ENCODE data around the gene C19orf44. TPM values are rescaled to one million over a fixed set of nuclear protein-coding genes. Genes with fewer than 3 reads are reported as not detected.
A peak's percentile ranks its signal among the peaks of the same experiment; 100 is the strongest.

C19orf44 gene
- total and polyA plus RNA-seq, 2 experiments from 2014 or later = 2.5 to 5.9 TPM

- H3K27me3 Mint-ChIP-seq (ENCODE audit: insufficient read depth, low read depth, poor library complexity) = peaks cover 16% of the 10 kb centered on the region
- no peaks in the 10 kb centered on the region; the same call in 2 of the 3 replicates for H3K36me3 Mint-ChIP-seq (ENCODE audit: low read depth)
- peak overlapping the region; percentile 73; the same call in 2 of the 3 replicates for H3K4me3 Mint-ChIP-seq
- H2AFZ ChIP-seq = no peak overlapping the region
- H3K9me2 ChIP-seq (ENCODE audit: insufficient read depth) = no peaks in the 10 kb centered on the region
- H3K27me3 ChIP-seq (ENCODE audit: insufficient read depth) = no peaks in the 10 kb centered on the region
- DNase-seq (ENCODE audit: low spot score) (no peak), ATAC-seq (no peak)
- H3K9me3 Mint-ChIP-seq = peaks cover 5% of the 10 kb centered on the region; the same call in 1 of the 3 replicates
- H3K4me1 Mint-ChIP-seq = peaks cover 25% of the 10 kb centered on the region
- peaks cover 33% of the 10 kb centered on the region for H3K79me2 ChIP-seq (replicated peaks; ENCODE audit: insufficient read depth)
- peak overlapping the region; percentile 91; the same call in 1 of the 2 replicates for H3K4me3 ChIP-seq
- peaks cover 17% of the 10 kb centered on the region for H3K4me1 ChIP-seq (ENCODE audit: insufficient read depth)
- H3F3A ChIP-seq (replicated peaks; ENCODE audit: low read depth) = no peaks in the 10 kb centered on the region
- H3K4me2 ChIP-seq = peak overlapping the region; percentile 87; the same call in 1 of the 2 replicates
- no peak for TF ChIP-seq NANOG (IDR thresholded peaks at IDR 0.05; ENCODE audit: borderline replicate concordance)
- no peak for TF ChIP-seq EZH2 (IDR thresholded peaks at IDR 0.05; ENCODE audit: low read depth, unreplicated experiment)
- TF ChIP-seq JUNB (IDR thresholded peaks at IDR 0.05; ENCODE audit: unreplicated experiment) = no peak
- TF ChIP-seq STAT1 (IDR thresholded peaks at IDR 0.05; ENCODE audit: unreplicated experiment) = no peak
- TF ChIP-seq, protein P1, sequence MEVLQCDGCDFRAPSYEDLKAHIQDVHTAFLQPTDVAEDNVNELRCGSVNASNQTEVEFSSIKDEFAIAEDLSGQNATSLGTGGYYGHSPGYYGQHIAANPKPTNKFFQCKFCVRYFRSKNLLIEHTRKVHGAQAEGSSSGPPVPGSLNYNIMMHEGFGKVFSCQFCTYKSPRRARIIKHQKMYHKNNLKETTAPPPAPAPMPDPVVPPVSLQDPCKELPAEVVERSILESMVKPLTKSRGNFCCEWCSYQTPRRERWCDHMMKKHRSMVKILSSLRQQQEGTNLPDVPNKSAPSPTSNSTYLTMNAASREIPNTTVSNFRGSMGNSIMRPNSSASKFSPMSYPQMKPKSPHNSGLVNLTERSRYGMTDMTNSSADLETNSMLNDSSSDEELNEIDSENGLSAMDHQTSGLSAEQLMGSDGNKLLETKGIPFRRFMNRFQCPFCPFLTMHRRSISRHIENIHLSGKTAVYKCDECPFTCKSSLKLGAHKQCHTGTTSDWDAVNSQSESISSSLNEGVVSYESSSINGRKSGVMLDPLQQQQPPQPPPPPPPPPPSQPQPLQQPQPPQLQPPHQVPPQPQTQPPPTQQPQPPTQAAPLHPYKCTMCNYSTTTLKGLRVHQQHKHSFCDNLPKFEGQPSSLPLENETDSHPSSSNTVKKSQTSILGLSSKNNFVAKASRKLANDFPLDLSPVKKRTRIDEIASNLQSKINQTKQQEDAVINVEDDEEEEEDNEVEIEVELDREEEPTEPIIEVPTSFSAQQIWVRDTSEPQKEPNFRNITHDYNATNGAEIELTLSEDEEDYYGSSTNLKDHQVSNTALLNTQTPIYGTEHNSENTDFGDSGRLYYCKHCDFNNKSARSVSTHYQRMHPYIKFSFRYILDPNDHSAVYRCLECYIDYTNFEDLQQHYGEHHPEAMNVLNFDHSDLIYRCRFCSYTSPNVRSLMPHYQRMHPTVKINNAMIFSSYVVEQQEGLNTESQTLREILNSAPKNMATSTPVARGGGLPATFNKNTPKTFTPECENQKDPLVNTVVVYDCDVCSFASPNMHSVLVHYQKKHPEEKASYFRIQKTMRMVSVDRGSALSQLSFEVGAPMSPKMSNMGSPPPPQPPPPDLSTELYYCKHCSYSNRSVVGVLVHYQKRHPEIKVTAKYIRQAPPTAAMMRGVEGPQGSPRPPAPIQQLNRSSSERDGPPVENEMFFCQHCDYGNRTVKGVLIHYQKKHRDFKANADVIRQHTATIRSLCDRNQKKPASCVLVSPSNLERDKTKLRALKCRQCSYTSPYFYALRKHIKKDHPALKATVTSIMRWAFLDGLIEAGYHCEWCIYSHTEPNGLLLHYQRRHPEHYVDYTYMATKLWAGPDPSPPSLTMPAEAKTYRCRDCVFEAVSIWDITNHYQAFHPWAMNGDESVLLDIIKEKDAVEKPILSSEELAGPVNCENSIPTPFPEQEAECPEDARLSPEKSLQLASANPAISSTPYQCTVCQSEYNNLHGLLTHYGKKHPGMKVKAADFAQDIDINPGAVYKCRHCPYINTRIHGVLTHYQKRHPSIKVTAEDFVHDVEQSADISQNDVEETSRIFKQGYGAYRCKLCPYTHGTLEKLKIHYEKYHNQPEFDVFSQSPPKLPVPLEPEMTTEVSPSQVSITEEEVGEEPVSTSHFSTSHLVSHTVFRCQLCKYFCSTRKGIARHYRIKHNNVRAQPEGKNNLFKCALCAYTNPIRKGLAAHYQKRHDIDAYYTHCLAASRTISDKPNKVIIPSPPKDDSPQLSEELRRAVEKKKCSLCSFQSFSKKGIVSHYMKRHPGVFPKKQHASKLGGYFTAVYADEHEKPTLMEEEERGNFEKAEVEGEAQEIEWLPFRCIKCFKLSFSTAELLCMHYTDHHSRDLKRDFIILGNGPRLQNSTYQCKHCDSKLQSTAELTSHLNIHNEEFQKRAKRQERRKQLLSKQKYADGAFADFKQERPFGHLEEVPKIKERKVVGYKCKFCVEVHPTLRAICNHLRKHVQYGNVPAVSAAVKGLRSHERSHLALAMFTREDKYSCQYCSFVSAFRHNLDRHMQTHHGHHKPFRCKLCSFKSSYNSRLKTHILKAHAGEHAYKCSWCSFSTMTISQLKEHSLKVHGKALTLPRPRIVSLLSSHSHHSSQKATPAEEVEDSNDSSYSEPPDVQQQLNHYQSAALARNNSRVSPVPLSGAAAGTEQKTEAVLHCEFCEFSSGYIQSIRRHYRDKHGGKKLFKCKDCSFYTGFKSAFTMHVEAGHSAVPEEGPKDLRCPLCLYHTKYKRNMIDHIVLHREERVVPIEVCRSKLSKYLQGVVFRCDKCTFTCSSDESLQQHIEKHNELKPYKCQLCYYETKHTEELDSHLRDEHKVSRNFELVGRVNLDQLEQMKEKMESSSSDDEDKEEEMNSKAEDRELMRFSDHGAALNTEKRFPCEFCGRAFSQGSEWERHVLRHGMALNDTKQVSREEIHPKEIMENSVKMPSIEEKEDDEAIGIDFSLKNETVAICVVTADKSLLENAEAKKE (CRISPR knock-in tag; IDR thresholded peaks at IDR 0.05) = no peak
- TF ChIP-seq, protein P2, sequence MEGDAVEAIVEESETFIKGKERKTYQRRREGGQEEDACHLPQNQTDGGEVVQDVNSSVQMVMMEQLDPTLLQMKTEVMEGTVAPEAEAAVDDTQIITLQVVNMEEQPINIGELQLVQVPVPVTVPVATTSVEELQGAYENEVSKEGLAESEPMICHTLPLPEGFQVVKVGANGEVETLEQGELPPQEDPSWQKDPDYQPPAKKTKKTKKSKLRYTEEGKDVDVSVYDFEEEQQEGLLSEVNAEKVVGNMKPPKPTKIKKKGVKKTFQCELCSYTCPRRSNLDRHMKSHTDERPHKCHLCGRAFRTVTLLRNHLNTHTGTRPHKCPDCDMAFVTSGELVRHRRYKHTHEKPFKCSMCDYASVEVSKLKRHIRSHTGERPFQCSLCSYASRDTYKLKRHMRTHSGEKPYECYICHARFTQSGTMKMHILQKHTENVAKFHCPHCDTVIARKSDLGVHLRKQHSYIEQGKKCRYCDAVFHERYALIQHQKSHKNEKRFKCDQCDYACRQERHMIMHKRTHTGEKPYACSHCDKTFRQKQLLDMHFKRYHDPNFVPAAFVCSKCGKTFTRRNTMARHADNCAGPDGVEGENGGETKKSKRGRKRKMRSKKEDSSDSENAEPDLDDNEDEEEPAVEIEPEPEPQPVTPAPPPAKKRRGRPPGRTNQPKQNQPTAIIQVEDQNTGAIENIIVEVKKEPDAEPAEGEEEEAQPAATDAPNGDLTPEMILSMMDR (conservative IDR thresholded peaks at IDR 0.05; ENCODE audit: low read depth in 2 of 2) = no peak
- TF ChIP-seq, protein P3, sequence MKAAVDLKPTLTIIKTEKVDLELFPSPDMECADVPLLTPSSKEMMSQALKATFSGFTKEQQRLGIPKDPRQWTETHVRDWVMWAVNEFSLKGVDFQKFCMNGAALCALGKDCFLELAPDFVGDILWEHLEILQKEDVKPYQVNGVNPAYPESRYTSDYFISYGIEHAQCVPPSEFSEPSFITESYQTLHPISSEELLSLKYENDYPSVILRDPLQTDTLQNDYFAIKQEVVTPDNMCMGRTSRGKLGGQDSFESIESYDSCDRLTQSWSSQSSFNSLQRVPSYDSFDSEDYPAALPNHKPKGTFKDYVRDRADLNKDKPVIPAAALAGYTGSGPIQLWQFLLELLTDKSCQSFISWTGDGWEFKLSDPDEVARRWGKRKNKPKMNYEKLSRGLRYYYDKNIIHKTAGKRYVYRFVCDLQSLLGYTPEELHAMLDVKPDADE (IDR thresholded peaks at IDR 0.05) = no peak
- TF ChIP-seq CREB1 (CRISPR knock-in tag; IDR thresholded peaks at IDR 0.05; ENCODE audit: low read depth) = no peak
- TF ChIP-seq ZNF114 (CRISPR knock-in tag; IDR thresholded peaks at IDR 0.05) = no peak
- TF ChIP-seq, protein P4, sequence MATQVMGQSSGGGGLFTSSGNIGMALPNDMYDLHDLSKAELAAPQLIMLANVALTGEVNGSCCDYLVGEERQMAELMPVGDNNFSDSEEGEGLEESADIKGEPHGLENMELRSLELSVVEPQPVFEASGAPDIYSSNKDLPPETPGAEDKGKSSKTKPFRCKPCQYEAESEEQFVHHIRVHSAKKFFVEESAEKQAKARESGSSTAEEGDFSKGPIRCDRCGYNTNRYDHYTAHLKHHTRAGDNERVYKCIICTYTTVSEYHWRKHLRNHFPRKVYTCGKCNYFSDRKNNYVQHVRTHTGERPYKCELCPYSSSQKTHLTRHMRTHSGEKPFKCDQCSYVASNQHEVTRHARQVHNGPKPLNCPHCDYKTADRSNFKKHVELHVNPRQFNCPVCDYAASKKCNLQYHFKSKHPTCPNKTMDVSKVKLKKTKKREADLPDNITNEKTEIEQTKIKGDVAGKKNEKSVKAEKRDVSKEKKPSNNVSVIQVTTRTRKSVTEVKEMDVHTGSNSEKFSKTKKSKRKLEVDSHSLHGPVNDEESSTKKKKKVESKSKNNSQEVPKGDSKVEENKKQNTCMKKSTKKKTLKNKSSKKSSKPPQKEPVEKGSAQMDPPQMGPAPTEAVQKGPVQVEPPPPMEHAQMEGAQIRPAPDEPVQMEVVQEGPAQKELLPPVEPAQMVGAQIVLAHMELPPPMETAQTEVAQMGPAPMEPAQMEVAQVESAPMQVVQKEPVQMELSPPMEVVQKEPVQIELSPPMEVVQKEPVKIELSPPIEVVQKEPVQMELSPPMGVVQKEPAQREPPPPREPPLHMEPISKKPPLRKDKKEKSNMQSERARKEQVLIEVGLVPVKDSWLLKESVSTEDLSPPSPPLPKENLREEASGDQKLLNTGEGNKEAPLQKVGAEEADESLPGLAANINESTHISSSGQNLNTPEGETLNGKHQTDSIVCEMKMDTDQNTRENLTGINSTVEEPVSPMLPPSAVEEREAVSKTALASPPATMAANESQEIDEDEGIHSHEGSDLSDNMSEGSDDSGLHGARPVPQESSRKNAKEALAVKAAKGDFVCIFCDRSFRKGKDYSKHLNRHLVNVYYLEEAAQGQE (IDR thresholded peaks at IDR 0.05; ENCODE audit: unreplicated experiment) = no peak
- no peak for TF ChIP-seq POLR2AphosphoS5 (IDR thresholded peaks at IDR 0.05; ENCODE audit: low read depth)
- TF ChIP-seq ZNF331 (CRISPR knock-in tag; IDR thresholded peaks at IDR 0.05; ENCODE audit: low read depth) = no peak
- no peak for TF ChIP-seq EZH2phosphoT487 (IDR thresholded peaks at IDR 0.05; ENCODE audit: unreplicated experiment)
- peaks cover 24% of the 10 kb centered on the region for H4K20me1 ChIP-seq (replicated peaks; ENCODE audit: insufficient read depth)
- H3K27ac Mint-ChIP-seq = no peak overlapping the region
- no peaks in the 10 kb centered on the region for H3K36me3 ChIP-seq (ENCODE audit: insufficient read depth)
- H3K27ac ChIP-seq (ENCODE audit: low read depth) = no peak overlapping the region
Measured at GRCh38 chr19:16472992-16473391, 23.2 kb upstream of the C19orf44 start.
